Prostate gland (tissue), 2 donors: ENCODE measurements around the gene CNKSR3. TPM values are rescaled to one million over a fixed set of nuclear protein-coding genes. Genes with fewer than 3 reads are reported as not detected.

Source experiments
- DNase-seq: peaks from one replicate; pipeline ENCODE4 v3.0.0-alpha.2; 2019; ENCODE audit warnings: low spot score
- H3K27ac ChIP-seq, 2 donors: fragments of 200-600 bp; sonication (generic); 2 replicates each; pipeline ENCODE4 v1.5.1; 2017 to 2019
- H3K27me3 ChIP-seq: fragments of 200-600 bp; sonication (generic); replicated peaks from 2 replicates; pipeline ENCODE4 v1.5.1; 2019; ENCODE audit not compliant: insufficient read depth
- H3K36me3 ChIP-seq, 2 donors: fragments of 200-600 bp; sonication (generic); 1 replicate in 1 of 2; 2 replicates in 1 of 2; pipeline versions ENCODE4 v1.5.1 to v1.8.1; 2017 to 2019
- H3K4me1 ChIP-seq: fragments of 200-600 bp; sonication (generic); replicated peaks from 2 replicates; pipeline ENCODE4 v1.5.1; 2019
- H3K4me3 ChIP-seq, 2 donors: fragments of 200-600 bp; sonication (generic); 2 replicates each; pipeline ENCODE4 v1.5.1; 2017 to 2019
- H3K9me3 ChIP-seq: fragments of 200-600 bp; sonication (generic); 2 replicates; pipeline ENCODE4 v1.5.1; 2017
- CTCF ChIP-seq, 4 experiments: fragments of 200-600 bp in 2 of 4; fragments of 450-650 bp in 2 of 4; sonication (generic) in 2 of 4; IDR thresholded peaks; 1 replicate in 3 of 4; 2 replicates in 1 of 4; pipeline ENCODE4 v1.5.1; 2016 to 2019; ENCODE audit warnings: antibody characterized with exemption in 4 of 4, mild to moderate bottlenecking in 2 of 4, moderate library complexity in 2 of 4
- POLR2A ChIP-seq: fragments of 450-650 bp; IDR thresholded peaks from one replicate; pipeline ENCODE4 v1.6.1; 2016; ENCODE audit warnings: antibody characterized with exemption, mild to moderate bottlenecking
- POLR2AphosphoS5 ChIP-seq: sonication (generic); formaldehyde crosslinking; IDR thresholded peaks from one replicate; pipeline ENCODE4 v1.6.1; 2017; ENCODE audit warnings: antibody characterized with exemption
- WGBS: methylation state at CpG from one replicate; pipeline ENCODE4 v1.1.5; 2018; 5-methylcytosine and 5-hydroxymethylcytosine counted together
- intact Hi-C: fragments of 100-400 bp; cut with DNase I; formaldehyde crosslinking; loops from one replicate; pipeline ENCODE4 v1.14.2; 2022
- total RNA-seq, 2 donors: library from RNA; depleted of rRNA; stranded (reverse); fragments of >200 nt; gene quantifications; one replicate each; pipeline ENCODE4 v1.1.0, GENCODE V29; 2016

Gene CNKSR3
- total RNA-seq, 2 donors from 2014 or later = 8.7 to 23.5 TPM

- no peak for DNase-seq
- TF ChIP-seq CTCF (IDR thresholded peaks at IDR 0.05) (no peak), POLR2AphosphoS5 (no peak), POLR2A (no peak)
- Histone ChIP-seq H3K36me3 (no peaks in the 10 kb centered on the region), H3K27ac (no peak overlapping the region), H3K9me3 (no peaks in the 10 kb centered on the region), H3K4me3 (no peak overlapping the region), H3K27me3 (no peaks in the 10 kb centered on the region), H3K4me1 (no peaks in the 10 kb centered on the region)
- 91% methylated on average over 15 of the region's 15 CpGs for WGBS
- intact Hi-C loops = no loop called here
Observed at GRCh38 chr6:154352898-154353585, 157.4 kb downstream of the CNKSR3 start.

- Histone ChIP-seq H3K4me3 (no peak overlapping the region), H3K27ac (no peak overlapping the region), H3K4me1 (no peaks in the 10 kb centered on the region), H3K36me3 (no peaks in the 10 kb centered on the region), H3K27me3 (no peaks in the 10 kb centered on the region), H3K9me3 (no peaks in the 10 kb centered on the region)
- DNase-seq = no peak
- intact Hi-C loops = no loop called here
- 87% methylated on average over 3 of the region's 3 CpGs for WGBS
- no peak for TF ChIP-seq POLR2A
- TF ChIP-seq POLR2AphosphoS5 = no peak
- TF ChIP-seq CTCF (IDR thresholded peaks at IDR 0.05) = no peak
Observed at GRCh38 chr6:154350293-154350692, 160.2 kb downstream of the CNKSR3 start.

- no peak for TF ChIP-seq POLR2AphosphoS5
- no peak for TF ChIP-seq POLR2A
- TF ChIP-seq CTCF (IDR thresholded peaks at IDR 0.05) = no peak
- H3K9me3 ChIP-seq = no peaks in the 10 kb centered on the region
- no peak overlapping the region for H3K27ac ChIP-seq
- no peaks in the 10 kb centered on the region for H3K27me3 ChIP-seq
- 91% methylated on average over 6 of the region's 6 CpGs for WGBS
- H3K36me3 ChIP-seq = no peaks in the 10 kb centered on the region
- H3K4me3 ChIP-seq = no peak overlapping the region
- no peak for DNase-seq
- no peaks in the 10 kb centered on the region for H3K4me1 ChIP-seq
- intact Hi-C loops = no loop called here
Observed at GRCh38 chr6:154347981-154348380, 162.5 kb downstream of the CNKSR3 start.

- no peak overlapping the region for H3K4me3 ChIP-seq
- no peaks in the 10 kb centered on the region for H3K27me3 ChIP-seq
- 96% methylated on average over 4 of the region's 4 CpGs for WGBS
- no peaks in the 10 kb centered on the region for H3K9me3 ChIP-seq
- no peaks in the 10 kb centered on the region for H3K36me3 ChIP-seq
- no peak for DNase-seq
- H3K27ac ChIP-seq = no peak overlapping the region
- no peaks in the 10 kb centered on the region for H3K4me1 ChIP-seq
- TF ChIP-seq POLR2A = no peak
- TF ChIP-seq POLR2AphosphoS5 = no peak
- no peak for TF ChIP-seq CTCF (IDR thresholded peaks at IDR 0.05)
- intact Hi-C loops = no loop called here
Observed at GRCh38 chr6:154345811-154346210, 164.7 kb downstream of the CNKSR3 start.
